ENCODE results near the gene DGCR6L. TPM values are rescaled to one million over a fixed set of nuclear protein-coding genes. Genes with fewer than 3 reads are reported as not detected.
"Not testable (repeated sequence)": the region's sequence is repeated elsewhere in the genome, so short reads cannot be mapped to it uniquely, and the experiment has no call there.

Gene DGCR6L
- total RNA-seq, 1 donor from 2014 or later = 35.8 TPM

- H3K4me3 ChIP-seq = no peak overlapping the region
- no peak for DNase-seq
- intact Hi-C loops (cut with DNase I) = no loop called here
- no peak for TF ChIP-seq CTCF (IDR thresholded peaks at IDR 0.05)
- no peak for ATAC-seq
- H3K27me3 ChIP-seq = no peaks in the 10 kb centered on the region
- no peaks in the 10 kb centered on the region for H3K4me1 ChIP-seq
- H3K27ac ChIP-seq = no peak overlapping the region
- H3K36me3 ChIP-seq = no peaks in the 10 kb centered on the region
- H3K9me3 ChIP-seq = no peaks in the 10 kb centered on the region
Observed at GRCh38 chr22:20291249-20291586, 28.6 kb downstream of the DGCR6L start.

- Histone ChIP-seq H3K27ac (no peak overlapping the region), H3K36me3 (no peaks in the 10 kb centered on the region), H3K9me3 (no peaks in the 10 kb centered on the region), H3K27me3 (no peaks in the 10 kb centered on the region), H3K4me1 (no peaks in the 10 kb centered on the region), H3K4me3 (no peak overlapping the region)
- no peak for TF ChIP-seq CTCF (IDR thresholded peaks at IDR 0.05)
- DNase-seq (no peak), ATAC-seq (no peak)
- intact Hi-C loops (cut with DNase I) = no loop called here
Observed at GRCh38 chr22:20290578-20291248, 29.1 kb downstream of the DGCR6L start.

- H3K36me3 ChIP-seq = no peaks in the 10 kb centered on the region
- DNase-seq = no peak
- intact Hi-C loops (cut with DNase I) = no loop called here
Observed at GRCh38 chr22:20290045-20290392, 29.8 kb downstream of the DGCR6L start.

GRCh38 chr22:20289182-20290044, 30.4 kb downstream of the DGCR6L start:
- H3K27ac ChIP-seq, DNase-seq, H3K4me1 ChIP-seq, H3K36me3 ChIP-seq, H3K4me3 ChIP-seq, H3K27me3 ChIP-seq, ATAC-seq, H3K9me3 ChIP-seq: not testable (repeated sequence)
- intact Hi-C loops (cut with DNase I) = loop anchor here (5.0 kb wide), 1 partner anchor 132 kb away; no protein-coding TSS in a partner anchor

More at GRCh38 chr22:20290045-20290392, 29.8 kb downstream of the DGCR6L start:
- no peak for TF ChIP-seq CTCF (IDR thresholded peaks at IDR 0.05)
- Histone ChIP-seq H3K4me1 (no peaks in the 10 kb centered on the region), H3K27ac (no peak overlapping the region), H3K27me3 (no peaks in the 10 kb centered on the region), H3K9me3 (no peaks in the 10 kb centered on the region), H3K4me3 (no peak overlapping the region)
- no peak for ATAC-seq

- not testable (repeated sequence) for H3K4me3 ChIP-seq, H3K4me1 ChIP-seq, H3K36me3 ChIP-seq, H3K27ac ChIP-seq, H3K9me3 ChIP-seq, H3K27me3 ChIP-seq, ATAC-seq, DNase-seq
- intact Hi-C loops (cut with DNase I) = loop anchor here (5.0 kb wide), 1 partner anchor 130 kb away; no protein-coding TSS in a partner anchor
Observed at GRCh38 chr22:20286784-20287423, 33.0 kb downstream of the DGCR6L start.

- not testable (repeated sequence) for H3K4me3 ChIP-seq, ATAC-seq, H3K27me3 ChIP-seq, H3K9me3 ChIP-seq, H3K36me3 ChIP-seq, H3K27ac ChIP-seq, H3K4me1 ChIP-seq, DNase-seq
- intact Hi-C loops (cut with DNase I) = loop anchor here (5.0 kb wide), 1 partner anchor 129 kb away; no protein-coding TSS in a partner anchor
Observed at GRCh38 chr22:20286312-20286660, 33.6 kb downstream of the DGCR6L start.

All from upper lobe of right lung (tissue), 1 donor.